CD1c-positive myeloid dendritic cell (primary cell): ENCODE results near the gene USP34.
A peak's percentile ranks its signal among the peaks of the same experiment; 100 is the strongest.
"Not testable (repeated sequence)": the region's sequence is repeated elsewhere in the genome, so short reads cannot be mapped to it uniquely, and the experiment has no call there.

ENCODE experiments used
- DNase-seq: peaks from one replicate; pipeline ENCODE4 v3.0.0-alpha.2; 2016; ENCODE audit errors: extremely low spot score

The USP34 gene

DNA sequence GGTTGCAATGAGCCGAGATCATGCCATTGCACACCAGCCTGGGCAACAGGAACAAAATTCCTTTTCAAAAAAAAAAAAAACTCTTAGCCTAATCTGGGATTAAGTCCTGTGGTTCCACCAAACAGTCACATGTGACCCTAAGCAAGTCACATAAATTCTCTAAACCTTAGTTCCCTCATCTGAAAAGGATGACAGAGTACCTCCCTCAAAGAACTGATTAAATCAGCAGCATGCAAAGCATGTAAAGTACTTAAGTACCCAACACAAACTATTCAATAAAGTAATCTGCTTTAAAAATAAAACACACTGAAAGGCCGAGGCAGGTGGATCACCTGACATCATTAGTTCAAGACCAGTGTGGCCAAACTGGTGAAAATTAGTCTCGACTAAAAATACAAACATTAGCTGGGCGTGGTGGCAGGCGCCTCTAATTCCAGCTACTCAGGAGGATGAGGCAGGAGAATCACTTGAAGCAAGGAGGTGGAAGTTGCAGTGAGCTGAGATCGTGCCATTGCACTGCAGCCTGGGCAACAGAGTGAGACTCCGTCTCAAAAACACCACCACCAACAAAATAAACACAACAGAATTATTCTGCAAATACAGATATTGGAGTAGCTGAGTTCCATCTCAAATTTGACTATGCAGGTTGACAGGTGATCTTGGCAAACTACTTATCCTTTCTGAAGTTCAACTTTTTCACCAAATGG, 7.0 kb downstream of the USP34 start:
- DNase-seq = no peak

DNA sequence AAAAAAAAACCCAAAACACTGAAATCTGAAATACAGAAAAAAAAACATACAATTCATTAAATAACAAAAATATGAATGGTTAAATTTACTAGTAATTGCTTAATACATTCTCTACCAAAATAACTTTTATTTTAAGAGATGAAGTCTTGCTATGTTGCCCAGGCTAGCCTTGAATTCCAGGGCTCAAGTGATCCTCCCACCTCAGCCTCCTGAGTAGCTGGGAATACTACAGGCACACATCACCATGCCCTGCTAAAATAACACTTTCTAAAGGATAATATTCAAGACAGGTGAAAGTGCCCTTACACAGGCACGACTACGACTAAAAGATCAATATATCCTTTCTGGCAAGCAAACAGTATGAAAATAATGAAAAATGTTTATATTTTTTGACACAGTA, 9.5 kb downstream of the USP34 start:
- no peak for DNase-seq

DNA sequence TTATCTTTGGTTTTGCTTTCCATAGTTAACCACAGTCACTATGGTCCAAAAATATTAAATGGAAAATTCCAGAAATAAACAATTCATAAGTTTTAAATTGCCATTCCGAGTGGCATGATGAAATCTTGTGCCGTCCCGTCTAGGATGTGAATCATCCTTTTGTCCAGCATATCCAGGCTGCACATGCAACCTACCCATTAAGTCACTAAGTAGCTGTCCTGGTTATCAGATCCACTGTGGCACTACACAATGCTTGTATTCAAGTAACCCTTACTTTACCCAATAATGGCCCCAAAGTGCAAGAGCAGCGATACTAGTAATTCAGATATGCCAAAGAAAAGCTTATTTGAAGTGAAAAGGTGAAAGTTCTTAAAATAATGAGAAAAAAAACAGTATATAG, 10.7 kb downstream of the USP34 start:
- no peak for DNase-seq

DNA sequence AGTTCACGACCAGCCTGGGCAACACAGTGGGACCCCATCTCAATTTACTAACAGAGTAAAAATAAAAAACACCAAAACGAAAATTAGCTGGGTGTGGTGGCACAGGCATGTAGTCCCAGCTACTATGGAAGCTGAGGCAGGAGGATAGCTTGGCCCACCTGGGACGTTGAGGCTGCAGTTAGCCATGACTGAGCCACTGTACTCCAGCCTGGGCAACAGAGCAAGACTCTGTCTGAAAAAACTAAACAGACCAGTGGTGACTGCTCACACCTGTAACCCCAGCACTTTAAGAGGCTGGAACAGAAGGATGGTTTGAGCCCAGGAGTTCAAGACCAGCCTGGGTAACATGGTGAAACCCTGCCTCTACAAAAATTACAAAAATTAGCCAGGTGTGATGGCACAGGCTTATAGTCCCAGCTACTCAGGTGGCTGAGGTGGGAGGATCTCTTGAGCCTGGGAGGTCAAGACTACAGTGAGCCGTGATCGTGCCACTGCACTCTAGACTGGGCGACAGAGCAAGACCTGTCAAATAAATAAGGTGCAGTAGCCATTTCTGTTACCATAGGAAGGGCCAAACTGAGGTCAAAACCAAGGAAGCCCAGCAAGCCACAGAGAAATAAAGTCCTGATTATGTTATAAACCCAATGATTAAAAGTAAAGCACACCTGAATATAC, 14.0 kb downstream of the USP34 start:
- no peak for DNase-seq

DNA sequence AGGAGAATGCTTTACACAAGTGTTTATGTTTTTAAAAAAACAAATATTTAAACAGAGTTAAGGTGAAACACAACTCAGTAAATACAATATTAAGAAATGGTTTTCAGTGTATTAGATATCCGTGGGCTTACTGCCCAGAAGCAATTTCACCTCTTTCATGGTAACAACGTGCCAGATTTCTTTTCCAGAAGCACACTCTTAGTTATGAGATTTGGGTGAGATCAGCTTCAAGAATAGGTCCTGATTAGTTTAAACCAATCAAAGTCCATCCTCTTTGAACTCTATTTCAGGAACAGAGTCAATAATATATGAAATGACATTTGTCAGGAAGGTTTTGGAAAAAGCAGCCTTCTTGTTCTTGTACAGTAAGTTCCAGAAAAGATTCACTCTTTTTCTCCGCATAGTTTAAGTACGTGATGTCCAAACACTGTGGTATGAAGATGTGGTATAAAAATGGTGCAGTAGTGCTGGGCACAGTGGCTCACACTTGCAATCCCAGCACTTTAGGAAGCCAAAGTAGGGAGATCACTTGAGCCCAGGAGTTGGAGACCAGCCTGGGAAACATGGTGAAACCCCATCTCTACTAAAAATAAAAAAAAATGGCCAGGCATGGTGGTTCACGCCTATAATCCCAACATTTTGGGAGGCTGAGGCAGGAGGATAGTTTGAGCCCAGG, 14.7 kb downstream of the USP34 start:
- no peak for DNase-seq

DNA sequence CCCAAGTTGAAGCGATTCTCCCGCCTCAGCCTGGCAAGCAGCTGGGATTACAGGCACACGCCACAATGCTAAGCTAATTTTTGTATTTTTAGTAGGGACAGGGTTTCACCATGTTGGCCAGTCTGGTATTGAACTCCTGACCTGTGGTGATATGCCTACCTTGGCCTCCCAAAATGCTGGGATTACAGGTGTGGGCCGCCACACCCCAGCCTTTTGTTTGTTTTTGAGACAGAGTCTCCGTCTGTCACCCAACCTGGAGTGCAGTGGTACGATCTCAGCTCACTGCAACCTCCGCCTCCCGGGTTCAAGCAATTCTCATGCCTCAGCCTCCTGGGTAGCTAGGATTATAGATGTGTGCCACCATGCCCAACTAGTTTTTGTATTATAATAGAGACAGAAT, 15.9 kb downstream of the USP34 start:
- DNase-seq = not testable (repeated sequence)

DNA sequence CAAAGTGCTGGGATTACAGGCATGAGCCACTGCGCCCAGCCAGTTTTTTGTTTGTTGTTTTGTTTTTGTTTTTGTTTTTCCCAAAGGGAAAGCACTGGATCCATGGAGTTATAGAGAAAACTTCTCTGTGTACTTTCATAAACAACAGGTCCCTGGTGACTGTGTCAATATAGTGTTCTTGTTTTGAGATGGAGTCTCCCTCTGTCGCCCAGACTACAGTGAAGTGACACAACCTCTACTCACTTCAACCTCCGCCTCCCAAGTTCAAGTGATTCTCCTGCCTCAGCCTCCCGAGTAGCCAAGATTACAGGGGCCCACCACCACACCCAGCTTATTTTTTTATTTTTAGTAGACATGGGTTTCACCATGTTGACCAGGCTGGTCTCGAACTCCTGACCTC, 16.5 kb downstream of the USP34 start:
- no peak for DNase-seq

DNA sequence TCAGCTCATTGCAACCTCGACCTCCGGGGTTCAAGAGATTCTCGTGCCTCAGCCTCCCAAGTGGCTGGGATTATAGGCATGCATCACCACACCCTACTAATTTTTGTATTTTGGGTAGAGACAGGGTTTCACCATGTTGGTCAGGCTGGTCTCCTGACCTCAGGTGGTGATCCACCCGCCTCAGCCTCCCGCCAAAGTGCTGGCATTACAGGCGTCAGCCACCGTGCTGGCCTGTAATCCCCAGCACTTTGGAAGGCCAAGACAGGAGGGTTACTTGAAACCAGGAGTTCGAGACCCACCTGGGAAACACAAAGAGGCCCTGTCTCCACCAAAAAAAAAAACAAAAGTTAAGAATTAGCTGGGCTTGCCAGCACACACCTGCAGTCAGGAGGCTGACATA, 18.5 kb downstream of the USP34 start:
- DNase-seq = no peak

DNA sequence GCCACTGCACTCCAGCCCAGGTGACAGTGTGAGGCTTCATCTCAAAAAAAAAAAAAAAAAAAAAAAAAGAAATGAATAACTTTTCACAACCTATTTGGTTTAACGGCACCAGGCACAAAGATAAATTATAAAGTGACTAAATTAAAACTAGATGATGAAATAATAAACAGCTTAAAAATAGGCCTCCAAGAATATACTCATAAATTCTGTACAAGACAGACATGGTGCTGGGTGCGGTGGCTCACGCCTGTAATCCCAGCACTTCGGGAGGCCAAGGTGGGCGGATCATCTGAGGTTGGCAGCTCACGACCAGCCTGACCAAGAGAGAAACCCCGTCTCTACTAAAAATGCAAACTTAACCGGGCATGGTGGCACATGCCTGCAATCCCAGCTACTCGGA, 19.7 kb downstream of the USP34 start:
- DNase-seq = no peak

DNA sequence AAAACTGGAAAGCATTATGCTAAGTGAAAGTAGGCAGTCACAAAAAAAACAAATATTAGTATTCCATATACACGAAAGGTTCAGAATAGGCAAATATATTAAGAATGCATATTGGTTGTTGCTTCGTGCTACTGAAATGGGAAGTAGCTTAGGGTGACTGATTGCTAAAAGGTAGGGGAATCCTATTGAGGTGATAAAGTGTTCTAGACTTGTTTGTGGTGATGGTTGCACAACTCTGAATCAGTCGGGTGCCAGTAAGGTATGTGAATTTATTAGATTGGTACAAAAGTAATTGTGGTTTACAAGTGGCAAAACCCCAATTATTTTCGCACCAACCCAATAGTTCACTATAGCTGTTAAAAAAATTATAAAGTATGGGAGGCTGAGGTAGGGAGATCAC, 20.7 kb downstream of the USP34 start:
- DNase-seq = no peak

DNA sequence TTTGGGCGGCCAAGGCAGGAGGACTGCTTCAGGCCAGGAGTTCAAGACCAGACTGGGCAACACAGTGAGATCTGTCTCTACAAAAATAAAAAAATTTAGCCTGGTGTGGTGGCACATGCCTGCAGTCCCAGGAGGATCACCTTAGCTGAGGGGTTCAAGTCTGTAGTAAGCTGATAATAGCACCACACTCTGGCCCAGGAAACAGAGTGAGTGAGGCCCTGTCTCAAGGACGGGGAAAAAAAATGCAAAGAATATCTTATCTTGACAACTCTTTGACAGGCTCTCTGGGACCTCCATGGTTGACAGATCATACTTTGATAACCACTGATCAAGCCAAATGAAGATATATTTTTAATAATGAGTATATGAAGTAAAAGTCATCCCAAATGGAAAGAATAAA, 22.7 kb downstream of the USP34 start:
- DNase-seq = no peak

DNA sequence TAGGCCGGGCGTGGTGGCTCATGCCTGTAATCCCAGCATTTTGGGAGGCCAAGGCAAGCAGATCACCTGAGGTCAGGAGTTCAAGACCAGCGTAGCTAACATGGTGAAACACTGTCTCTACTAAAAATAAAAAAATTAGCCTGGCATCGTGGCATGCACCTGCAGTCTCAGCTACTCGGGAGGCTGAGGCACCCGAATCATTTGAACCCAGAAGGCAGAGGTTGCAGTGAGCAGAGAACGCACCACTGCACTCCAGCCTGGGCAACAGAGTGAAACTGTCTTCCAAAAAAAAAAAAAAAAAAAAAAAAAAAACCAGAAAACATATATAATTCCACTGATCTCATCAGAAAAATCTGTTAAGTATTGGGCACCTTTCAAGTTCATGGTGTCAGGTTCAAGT, 23.9 kb downstream of the USP34 start:
- DNase-seq = not testable (repeated sequence)

DNA sequence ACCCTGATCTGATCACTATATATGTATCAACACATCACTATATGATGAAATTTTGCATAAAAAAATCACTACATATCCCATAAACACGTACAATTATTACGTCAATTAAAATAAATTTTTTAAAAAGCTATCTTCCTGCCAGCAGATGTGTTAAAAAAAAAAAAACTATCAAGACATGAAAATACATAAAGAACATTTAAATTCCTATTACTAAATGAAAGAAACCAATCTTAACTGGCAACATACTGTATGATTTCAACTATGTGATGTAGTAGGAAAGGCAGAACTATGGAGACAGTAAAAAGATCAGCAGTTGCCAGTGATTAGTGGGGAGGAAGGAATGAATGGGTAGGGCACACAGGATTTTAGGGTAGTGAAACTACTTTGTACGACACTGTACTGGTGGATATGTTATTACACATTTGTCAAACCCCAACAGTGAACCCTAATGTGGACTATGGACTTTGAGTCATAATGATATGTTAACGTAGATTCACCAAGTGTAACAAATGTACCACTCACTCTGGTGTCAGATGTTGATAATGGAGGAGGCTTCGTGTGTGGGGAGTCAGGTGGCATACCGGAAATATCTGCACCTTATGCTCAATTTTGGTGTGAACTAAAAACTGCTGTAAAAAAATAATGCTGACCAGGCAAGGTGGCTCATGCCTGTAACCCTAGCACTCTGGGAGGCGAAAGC, 27.4 kb downstream of the USP34 start:
- DNase-seq = peak; percentile 43

DNA sequence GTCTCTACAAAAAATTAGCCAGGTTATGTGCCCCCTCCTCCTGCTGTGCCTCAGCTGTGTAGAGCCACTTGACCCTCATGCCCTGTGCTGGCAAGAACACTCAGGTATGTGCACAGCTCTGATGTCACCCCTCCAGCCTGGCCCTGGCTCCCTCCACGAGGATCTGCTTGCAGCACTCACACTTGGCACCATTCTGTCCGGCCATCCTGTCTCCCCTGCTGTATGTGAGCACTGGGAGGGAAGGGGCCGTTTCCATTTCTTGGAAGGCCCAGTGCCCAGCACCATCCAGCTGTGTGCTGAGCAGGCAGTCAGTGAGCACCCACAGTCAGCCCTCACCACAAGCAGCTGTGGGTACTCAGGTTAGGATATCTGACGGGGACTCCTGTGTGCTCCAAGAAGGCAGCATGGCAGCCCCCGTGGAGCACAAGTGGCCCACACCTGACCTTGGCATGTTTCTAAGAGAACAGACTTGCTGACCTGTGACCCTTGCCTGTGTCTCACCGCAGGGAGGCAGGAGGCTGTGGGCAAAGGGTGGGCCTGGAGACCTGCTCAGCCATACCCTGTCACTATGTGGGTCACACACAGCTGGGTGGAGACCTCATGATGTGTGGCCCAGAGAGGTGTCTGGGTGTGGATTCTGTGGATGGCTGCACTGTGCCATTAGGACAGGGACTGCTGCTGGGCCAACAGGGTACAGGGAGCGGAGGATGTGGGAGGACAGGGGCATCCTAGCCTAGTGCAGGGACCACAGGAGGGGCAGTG, 31.5 kb downstream of the USP34 start:
- no peak for DNase-seq

DNA sequence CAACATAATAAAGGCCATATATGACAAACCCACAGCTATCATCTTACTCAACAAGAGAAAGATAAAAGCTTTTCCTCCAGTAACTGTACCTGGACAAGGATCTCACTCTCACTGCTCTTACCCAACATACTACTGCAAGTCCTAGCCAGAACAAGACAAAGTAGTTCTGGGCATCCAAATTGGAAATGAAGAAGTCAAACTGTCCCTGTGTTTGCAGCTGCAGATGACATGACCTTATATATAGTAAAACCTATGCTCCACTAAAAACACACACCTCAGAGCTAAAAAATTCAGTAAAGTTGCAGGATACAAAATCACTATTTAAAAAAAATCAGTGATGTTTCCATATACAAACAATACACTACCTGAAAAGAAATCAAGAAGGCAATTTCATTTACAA, 32.2 kb downstream of the USP34 start:
- DNase-seq = no peak

DNA sequence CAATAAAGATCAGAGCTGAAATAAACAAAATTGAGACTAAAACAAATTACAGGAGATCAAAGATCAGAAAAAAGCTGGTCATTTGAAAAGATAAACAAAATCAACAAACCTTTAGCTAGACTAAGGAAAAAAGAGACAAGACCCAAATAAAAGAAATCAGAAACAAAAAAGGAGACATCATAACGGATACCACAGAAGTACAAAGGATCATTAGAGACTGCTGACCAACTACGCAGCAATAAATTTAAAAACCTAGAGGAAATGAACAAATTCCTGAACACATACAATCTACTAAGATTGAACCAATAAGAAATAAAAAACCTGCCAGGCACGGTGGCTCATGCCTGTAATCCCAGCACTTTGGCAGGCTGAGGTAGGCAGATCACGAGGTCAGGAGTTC, 33.7 kb downstream of the USP34 start:
- no peak for DNase-seq

DNA sequence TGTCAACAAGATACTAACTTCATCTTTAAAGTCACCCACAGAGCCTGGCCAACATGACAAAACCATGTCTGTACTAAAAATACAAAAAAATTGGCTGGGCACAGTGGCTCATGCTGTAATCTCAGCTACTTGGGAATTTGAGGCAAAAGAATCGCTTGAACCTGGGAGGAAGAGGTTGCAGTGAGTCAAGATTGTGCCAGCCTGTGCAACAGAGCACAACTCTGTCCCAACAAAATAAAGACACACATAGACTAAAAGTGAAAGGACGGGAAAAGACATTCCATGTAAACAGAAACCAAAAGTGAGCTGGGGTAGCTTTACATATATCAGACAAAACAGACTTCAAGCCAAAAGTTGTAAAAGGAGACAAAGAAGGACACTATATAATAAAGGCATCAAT, 34.8 kb downstream of the USP34 start:
- no peak for DNase-seq

DNA sequence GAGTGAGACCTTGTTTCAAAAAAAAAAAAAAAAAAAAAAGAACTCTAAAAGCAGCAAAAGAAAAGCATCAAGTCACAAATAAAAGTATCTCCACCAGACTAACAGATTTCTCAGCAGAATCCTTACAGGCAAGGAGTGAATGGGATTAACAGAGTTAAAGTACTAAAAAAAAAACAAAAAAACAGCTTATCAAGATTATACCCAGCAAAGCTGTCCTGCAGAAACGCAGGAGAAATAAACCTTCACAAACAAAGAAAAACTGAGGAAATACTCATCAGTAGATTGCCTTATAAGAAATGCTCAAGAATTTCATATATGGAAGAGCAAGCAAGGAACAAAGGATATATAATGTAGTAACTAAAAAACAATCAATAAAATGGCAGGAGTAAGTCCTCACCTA, 35.6 kb downstream of the USP34 start:
- no peak for DNase-seq

DNA sequence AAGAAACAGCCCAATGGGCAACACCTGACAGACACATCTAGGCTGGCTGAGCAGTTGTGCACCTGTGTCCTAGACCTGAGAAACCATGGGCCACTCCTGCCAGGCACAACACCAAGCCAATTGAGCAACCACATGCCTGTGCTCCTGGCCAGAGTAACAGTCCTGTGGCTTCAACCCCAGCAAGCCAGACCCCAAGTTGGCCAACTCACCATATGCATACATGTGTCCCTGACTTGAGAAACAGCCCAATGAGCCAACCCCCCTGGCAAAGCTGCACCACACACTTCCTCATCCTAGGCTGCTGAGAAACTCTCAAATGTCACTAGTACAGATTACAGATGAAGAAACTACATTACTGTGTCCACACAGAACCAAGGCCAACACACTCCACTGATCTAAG, 36.6 kb downstream of the USP34 start:
- DNase-seq = peak; percentile 53

DNA sequence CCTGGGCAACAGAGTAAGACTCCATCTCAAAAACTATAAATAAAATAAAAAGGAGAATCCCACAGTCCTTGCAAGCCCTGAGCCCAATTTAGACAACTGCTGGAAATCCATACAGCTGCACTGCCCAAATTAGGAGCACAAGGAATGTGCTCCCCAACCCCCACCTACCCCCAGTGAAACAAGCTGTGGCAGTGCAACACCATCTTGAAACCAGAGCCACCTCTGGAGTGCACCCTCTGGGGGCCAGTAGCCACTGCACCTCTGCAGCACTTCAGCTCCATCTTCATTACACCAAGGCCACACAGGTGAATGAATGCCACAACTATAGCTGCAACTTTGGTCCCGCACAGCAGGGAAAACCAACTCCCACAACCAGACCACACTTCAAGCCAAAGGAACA, 37.3 kb downstream of the USP34 start:
- DNase-seq = no peak

DNA sequence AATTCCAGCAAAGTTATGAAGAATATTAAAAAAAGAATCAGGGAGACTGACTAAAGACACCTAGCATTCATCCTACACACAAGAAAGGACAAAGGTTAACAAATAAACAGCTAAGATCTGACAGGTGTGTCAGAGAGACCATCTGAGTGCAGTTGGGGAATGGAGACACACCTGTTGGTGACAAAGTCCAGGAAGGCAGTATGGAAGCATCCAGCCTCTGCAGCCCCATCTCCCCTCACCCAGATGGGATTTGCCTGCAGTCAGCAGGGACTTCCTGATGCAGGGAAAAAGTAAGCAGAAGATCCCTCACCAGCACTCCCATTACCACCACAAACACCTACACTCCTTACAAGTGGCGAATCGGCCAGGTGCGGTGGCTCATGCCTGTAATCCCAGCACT, 37.9 kb downstream of the USP34 start:
- DNase-seq = no peak

DNA sequence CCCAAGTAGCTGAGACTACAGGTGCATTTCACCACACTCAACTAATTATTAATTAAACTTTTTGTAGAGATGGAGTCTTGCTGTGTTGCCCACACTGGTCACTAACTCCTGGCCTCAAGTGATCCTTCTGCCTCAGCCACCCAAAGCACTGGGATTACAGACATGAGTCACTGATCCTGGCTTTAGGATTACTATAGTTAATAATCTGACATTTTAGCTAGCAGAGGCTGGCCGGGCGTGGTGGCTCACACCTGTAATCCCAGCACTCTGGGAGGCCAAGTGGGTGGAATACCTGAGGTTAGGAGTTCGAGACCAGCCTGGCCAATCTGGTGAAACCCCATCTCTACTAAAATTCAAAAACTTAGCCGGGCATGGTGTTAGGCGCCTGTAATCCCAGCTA, 39.5 kb downstream of the USP34 start:
- no peak for DNase-seq
